Measurements from ENCODE around the gene PKNOX2. TPM values are rescaled to one million over a fixed set of nuclear protein-coding genes. Genes with fewer than 3 reads are reported as not detected.

Gene PKNOX2
- total and polyA plus RNA-seq, 2 of the 4 experiments (the other 2 are of a cell fraction), result 0.72 to 2.3 TPM

DNA sequence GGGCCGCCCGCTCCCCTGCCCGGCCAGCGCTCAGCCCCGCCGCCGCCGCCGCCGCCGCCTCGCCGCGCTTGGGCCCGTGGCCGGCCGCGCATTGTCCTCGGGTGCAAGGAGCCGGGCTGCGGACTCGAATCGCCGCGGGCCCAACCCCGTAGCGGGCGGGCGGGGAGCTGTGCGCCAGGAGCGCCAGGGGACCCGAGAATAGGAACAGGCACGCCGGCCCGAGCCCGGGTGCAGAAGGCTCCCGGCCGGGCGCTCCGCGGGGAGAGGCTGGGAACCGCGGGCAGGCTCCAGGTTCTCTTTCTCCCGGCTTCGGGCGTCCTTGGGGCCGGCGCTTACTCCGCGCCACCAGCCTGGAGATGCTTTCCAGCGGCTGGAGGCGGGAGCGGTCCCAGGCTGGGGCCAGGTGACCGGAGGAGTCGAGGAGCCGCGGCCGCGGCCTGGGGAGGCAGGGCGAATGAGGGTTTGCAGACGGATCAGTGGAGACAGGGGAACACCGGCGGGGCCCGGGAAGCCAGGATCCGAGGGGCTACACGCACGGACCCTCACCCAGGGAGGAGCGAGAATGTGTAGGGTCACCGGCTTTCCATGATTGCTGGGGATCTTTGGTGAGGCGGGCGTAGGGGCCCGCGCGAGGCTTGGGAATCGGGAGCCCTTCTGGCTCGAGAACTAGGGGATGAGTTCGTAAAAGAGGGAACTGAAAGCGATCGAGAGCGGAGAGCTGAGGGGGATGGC is 726 bp downstream of the PKNOX2 start (continued):
- TF ChIP-seq, protein P1, sequence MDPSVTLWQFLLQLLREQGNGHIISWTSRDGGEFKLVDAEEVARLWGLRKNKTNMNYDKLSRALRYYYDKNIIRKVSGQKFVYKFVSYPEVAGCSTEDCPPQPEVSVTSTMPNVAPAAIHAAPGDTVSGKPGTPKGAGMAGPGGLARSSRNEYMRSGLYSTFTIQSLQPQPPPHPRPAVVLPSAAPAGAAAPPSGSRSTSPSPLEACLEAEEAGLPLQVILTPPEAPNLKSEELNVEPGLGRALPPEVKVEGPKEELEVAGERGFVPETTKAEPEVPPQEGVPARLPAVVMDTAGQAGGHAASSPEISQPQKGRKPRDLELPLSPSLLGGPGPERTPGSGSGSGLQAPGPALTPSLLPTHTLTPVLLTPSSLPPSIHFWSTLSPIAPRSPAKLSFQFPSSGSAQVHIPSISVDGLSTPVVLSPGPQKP (IDR thresholded peaks at IDR 0.05; ENCODE audit: borderline replicate concordance, low read depth, low read length), result no peak

Measured in IMR-90 (cell line).